GM12891 (cell line): ENCODE results near the gene MUC6.

ENCODE experiments used
- POLR2A ChIP-seq: IDR thresholded peaks from 2 replicates; pipeline ENCODE4 v1.6.1; 2011; ENCODE audit warnings: low read depth, low read length, control low read depth
- POLR2AphosphoS5 ChIP-seq: IDR thresholded peaks from 2 replicates; pipeline ENCODE4 v1.6.1; 2011; ENCODE audit warnings: low read depth, low read length, control low read depth

DNA sequence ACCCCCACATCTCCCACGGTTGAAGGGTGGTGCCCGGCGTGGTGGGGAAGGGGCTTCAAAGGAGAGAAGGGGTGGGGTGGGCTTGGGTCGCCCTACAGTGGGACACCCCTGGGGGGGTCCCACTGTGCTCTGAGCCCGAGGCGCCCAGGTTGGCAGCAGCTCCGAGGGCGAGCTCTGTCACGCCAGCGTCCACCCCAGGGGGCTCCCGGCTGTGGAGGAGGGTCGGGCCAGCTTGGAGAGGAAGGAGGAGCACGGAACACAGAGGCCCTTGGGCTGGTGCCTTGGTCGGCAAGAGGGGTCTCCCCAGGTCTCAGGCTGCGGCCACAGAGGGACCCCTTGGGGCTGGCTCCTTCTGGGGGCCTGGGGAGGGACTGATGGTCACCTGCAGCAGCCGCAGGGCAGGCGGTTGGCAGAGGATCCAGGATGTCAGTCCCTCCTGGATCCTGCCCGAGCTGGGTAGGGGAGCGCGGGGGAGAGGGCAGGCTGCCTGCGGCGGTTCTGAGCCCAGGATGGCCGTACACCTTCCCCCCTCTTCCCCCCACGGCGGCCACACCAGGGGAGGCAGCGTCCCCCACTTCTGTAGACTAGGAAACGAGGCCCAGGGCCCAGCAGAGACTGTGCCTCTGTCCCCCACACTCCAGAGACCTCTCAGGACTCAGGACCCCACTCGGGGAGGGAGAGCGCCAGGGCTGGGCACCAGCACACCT lies 788 bp downstream of the MUC6 start:
- TF ChIP-seq POLR2AphosphoS5 (no peak), POLR2A (no peak)
